NCI-H2029 (cell line): ENCODE measurements around the gene PPARA.
A peak's percentile ranks its signal among the peaks of the same experiment; 100 is the strongest.

ENCODE experiments used
- DNase-seq: peaks from one replicate; lab custom pipeline; 2025; lab: John Stamatoyannopoulos, UW

The PPARA gene

GRCh38 chr22:46150034-46150654 lies at the start of gene PPARA:
Gene PPARA, plus strand, starts transcription at chr22:46150526. Its CDS starts 47,858 bp downstream, at chr22:46198384.
- DNase-seq = peak; percentile 66

GRCh38 chr22:46102159-46102558 lies 48.2 kb upstream of the PPARA start:
- no peak for DNase-seq

- no peak for DNase-seq
Observed at GRCh38 chr22:46102752-46103151, 47.6 kb upstream of the PPARA start.

- DNase-seq = no peak
Observed at GRCh38 chr22:46103181-46103580, 47.1 kb upstream of the PPARA start.

GRCh38 chr22:46103664-46104063 lies 46.7 kb upstream of the PPARA start:
- no peak for DNase-seq

GRCh38 chr22:46104170-46104880 lies 46.0 kb upstream of the PPARA start:
- DNase-seq = no peak

- no peak for DNase-seq
Observed at GRCh38 chr22:46104881-46105493, 45.3 kb upstream of the PPARA start.

- no peak for DNase-seq
Observed at GRCh38 chr22:46105494-46106278, 44.6 kb upstream of the PPARA start.

- DNase-seq = no peak
Observed at GRCh38 chr22:46106279-46107022, 43.9 kb upstream of the PPARA start.

GRCh38 chr22:46107089-46107664 lies 43.1 kb upstream of the PPARA start:
- peak; percentile 87 for DNase-seq

- DNase-seq = no peak
Observed at GRCh38 chr22:46107753-46108563, 42.4 kb upstream of the PPARA start.

- DNase-seq = no peak
Observed at GRCh38 chr22:46108564-46109473, 41.5 kb upstream of the PPARA start.

- no peak for DNase-seq
Observed at GRCh38 chr22:46109474-46110003, 40.8 kb upstream of the PPARA start.

GRCh38 chr22:46110215-46110614 lies 40.1 kb upstream of the PPARA start:
- DNase-seq = no peak

GRCh38 chr22:46111645-46112306 lies 38.5 kb upstream of the PPARA start:
- DNase-seq = no peak

- no peak for DNase-seq
Observed at GRCh38 chr22:46112405-46112804, 37.9 kb upstream of the PPARA start.

GRCh38 chr22:46113110-46113909 lies 37.0 kb upstream of the PPARA start:
- DNase-seq = no peak
